ENCODE data around the gene GABRG3. TPM values are rescaled to one million over a fixed set of nuclear protein-coding genes. Genes with fewer than 3 reads are reported as not detected.
A peak's percentile ranks its signal among the peaks of the same experiment; 100 is the strongest.

Gene GABRG3
- total and polyA plus RNA-seq, 3 donors from 2014 or later = 3.7 to 13.4 (median 6.9) TPM

DNA sequence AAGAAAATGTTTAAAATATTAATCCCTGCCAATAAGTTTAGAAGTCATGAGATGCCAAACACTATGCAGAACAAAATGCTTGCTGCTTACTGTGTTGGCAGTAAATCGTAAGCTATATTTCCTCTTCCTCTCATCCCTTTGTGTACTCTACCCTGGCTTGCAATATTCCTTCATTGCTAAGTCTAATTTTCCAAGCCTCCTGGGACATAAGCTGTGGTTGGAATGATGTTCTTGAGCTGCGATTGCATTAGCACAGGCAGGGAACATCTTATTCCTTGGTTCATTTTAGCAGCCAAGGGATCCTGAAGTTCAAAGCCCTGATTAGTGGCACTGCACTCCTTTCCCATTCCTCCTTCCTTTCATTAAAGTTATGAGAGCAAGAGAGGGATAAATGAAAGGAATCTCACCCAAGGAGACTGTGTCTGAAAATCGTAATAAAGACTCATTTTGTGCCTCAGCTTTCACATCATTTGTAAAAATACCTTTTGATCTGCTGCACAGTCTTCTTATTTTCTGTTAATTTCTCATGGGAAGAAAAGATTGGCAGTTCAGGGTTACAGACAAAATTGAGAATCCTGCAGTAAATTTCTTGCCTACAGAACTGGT lies 592.9 kb downstream of the GABRG3 start:
- no peaks in the 10 kb centered on the region for H3K27me3 ChIP-seq
- no peaks in the 10 kb centered on the region for H3K4me1 ChIP-seq
- no peaks in the 10 kb centered on the region for H3K36me3 ChIP-seq (ENCODE audit: low read depth, missing control alignments)
- H3K4me3 ChIP-seq = no peak overlapping the region
- H3K27ac ChIP-seq = no peak overlapping the region
- TF ChIP-seq POLR2A (IDR thresholded peaks at IDR 0.05) = no peak
- TF ChIP-seq, protein P1, sequence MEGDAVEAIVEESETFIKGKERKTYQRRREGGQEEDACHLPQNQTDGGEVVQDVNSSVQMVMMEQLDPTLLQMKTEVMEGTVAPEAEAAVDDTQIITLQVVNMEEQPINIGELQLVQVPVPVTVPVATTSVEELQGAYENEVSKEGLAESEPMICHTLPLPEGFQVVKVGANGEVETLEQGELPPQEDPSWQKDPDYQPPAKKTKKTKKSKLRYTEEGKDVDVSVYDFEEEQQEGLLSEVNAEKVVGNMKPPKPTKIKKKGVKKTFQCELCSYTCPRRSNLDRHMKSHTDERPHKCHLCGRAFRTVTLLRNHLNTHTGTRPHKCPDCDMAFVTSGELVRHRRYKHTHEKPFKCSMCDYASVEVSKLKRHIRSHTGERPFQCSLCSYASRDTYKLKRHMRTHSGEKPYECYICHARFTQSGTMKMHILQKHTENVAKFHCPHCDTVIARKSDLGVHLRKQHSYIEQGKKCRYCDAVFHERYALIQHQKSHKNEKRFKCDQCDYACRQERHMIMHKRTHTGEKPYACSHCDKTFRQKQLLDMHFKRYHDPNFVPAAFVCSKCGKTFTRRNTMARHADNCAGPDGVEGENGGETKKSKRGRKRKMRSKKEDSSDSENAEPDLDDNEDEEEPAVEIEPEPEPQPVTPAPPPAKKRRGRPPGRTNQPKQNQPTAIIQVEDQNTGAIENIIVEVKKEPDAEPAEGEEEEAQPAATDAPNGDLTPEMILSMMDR (IDR thresholded peaks at IDR 0.05) = no peak
- DNase-seq = no peak
- 60 to 63% methylated on average over 3 of the region's 3 CpGs for WGBS, 2 donors
- intact Hi-C loops (cut with DNase I; ENCODE audit: low total_unique reads) = no loop called here
- no peaks in the 10 kb centered on the region for H3K9me3 ChIP-seq

DNA sequence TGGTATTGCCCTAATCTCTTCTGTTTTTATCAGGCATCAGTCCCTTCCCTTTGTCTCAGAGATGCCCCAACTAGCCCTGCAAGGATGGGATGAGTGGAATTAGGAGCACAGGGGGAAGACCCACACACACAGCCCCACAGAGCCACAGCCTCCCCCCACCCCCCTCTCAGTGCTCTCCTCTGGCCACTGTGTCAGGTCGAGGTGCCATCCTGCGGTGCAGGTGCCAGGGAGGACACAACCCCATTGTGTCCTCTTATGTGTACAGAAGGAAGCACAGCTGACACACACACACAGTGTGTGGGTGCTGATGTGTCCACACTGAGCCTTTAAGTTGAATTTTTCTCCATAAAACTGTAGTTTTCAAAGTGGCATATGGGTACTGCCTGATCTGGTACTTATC lies 593.7 kb downstream of the GABRG3 start:
- no peak for DNase-seq
- WGBS, 2 donors = 85 to 96% methylated on average over 2 of the region's 2 CpGs
- Histone ChIP-seq H3K9me3 (no peaks in the 10 kb centered on the region), H3K36me3 (ENCODE audit: low read depth, missing control alignments) (no peaks in the 10 kb centered on the region), H3K27me3 (no peaks in the 10 kb centered on the region), H3K4me3 (no peak overlapping the region), H3K27ac (no peak overlapping the region), H3K4me1 (no peaks in the 10 kb centered on the region)
- intact Hi-C loops (cut with DNase I; ENCODE audit: low total_unique reads) = no loop called here
- TF ChIP-seq POLR2A (IDR thresholded peaks at IDR 0.05) = no peak
- TF ChIP-seq, protein P1 (IDR thresholded peaks at IDR 0.05) = no peak

DNA sequence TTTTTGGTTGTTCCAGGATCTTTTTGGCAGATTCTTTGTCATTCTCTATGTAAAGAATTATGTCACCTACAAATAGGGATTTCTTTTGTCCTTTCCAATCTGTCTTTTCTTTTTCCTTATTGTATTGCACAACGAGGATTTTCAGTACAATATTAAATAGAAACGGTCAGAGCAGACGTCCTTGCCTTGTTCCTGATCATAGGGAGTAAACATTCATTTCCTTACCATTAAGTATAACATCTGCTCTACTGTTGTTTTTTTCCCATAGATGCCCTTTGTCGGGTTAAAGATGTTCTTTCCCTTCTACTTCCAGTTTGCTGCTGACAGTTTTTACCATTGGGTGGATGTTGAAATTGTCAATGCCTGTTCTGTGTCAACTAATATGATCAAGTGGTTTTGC lies 599.8 kb downstream of the GABRG3 start:
- H3K4me3 ChIP-seq = no peak overlapping the region
- H3K36me3 ChIP-seq (ENCODE audit: low read depth, missing control alignments) = no peaks in the 10 kb centered on the region
- H3K27me3 ChIP-seq = no peaks in the 10 kb centered on the region
- H3K9me3 ChIP-seq = no peaks in the 10 kb centered on the region
- no peak for DNase-seq
- H3K4me1 ChIP-seq = no peaks in the 10 kb centered on the region
- intact Hi-C loops (cut with DNase I; ENCODE audit: low total_unique reads) = no loop called here
- TF ChIP-seq, protein P1 (IDR thresholded peaks at IDR 0.05) = no peak
- TF ChIP-seq POLR2A (IDR thresholded peaks at IDR 0.05) = no peak
- H3K27ac ChIP-seq = no peak overlapping the region
- WGBS, 2 donors = 44 to 52% methylated on average over 4 of the region's 4 CpGs

DNA sequence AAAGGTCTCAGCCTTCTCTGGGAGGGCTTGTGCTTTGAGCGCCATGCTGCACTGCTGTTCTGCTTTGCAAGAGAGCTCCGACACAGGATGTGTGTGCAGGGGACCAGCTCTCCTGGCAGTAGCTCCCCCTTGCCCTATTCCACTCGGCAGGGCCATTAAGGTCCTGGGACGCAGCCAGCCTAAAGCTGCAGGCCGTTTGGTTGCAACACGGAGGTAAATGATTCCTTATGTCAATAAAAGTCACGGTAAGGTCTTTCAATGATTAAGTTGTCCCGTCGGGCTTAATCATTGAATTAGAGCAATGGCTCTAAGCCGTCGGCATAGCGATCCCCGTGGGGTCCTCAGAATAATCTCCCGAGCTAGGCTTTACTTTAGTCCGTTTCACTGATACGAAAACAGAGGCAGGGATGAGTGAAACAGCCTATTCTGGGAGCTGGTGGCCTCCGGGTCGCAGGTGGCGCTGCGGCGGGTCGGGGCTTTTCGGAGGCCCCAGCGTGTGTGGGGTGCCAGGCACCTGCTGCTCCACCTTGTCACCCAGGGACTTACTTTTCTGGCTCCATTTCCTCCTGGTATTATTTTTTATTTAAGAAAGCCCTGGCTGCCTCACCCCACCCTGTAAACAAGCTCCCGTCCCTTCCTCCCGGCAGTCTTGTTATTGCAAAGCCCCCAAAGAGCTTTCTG lies 603.0 kb downstream of the GABRG3 start:
- H3K4me1 ChIP-seq = no peaks in the 10 kb centered on the region
- no peaks in the 10 kb centered on the region for H3K36me3 ChIP-seq (ENCODE audit: low read depth, missing control alignments)
- H3K4me3 ChIP-seq = peak overlapping the region; percentile 3 to 9
- TF ChIP-seq, protein P1 (IDR thresholded peaks at IDR 0.05) = no peak
- no peak for TF ChIP-seq POLR2A (IDR thresholded peaks at IDR 0.05)
- intact Hi-C loops (cut with DNase I; ENCODE audit: low total_unique reads) = no loop called here
- H3K27ac ChIP-seq = no peak overlapping the region
- no peaks in the 10 kb centered on the region for H3K27me3 ChIP-seq
- 66 to 68% methylated on average over 22 to 26 of the region's 26 CpGs for WGBS, 2 donors
- H3K9me3 ChIP-seq = no peaks in the 10 kb centered on the region
- no peak for DNase-seq
